SW 1271 (cell line): ENCODE data around the gene RGS3.
A peak's percentile ranks its signal among the peaks of the same experiment; 100 is the strongest.
"Not testable (repeated sequence)": the region's sequence is repeated elsewhere in the genome, so short reads cannot be mapped to it uniquely, and the experiment has no call there.

ENCODE experiments used
- DNase-seq, 2 experiments: peaks; one replicate each; lab custom pipeline; 2025; lab: John Stamatoyannopoulos, UW

The RGS3 gene

GRCh38 chr9:113463418-113464285, at the start of gene RGS3:
TSS of gene RGS3 (plus strand) at chr9:113463727. CDS start at chr9:113463803, 76 bp downstream.
- no peak for DNase-seq

DNA sequence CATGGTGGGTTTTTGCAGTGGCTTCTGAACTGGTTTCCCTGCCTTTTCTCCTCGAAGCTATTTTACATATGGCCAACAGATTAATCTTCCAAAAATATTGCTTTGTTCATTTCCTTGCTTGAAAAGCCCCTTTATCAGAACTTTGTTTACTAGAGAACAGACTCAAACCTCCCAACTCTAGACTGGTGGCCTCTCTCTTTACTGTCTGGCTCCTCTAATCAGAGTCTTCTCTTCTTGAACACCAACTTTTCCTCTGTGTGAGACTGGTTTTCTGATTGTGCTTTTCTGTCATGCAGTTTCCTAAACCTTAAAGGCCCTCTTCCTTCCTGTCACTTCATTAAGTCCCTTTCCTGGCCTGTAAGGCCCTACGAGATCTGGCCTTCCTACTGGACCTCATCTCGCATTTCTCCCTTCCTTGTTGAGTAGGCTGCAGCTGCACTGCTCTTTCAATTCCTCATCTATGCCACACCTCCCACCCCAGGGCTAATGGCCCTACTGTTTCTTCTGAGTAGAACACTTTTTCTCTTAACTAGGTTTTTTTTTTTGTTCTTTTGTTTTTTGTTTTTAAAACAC, 47.3 kb upstream of the RGS3 start:
- no peak for DNase-seq

GRCh38 chr9:113417370-113417769, 46.2 kb upstream of the RGS3 start:
- no peak for DNase-seq

DNA sequence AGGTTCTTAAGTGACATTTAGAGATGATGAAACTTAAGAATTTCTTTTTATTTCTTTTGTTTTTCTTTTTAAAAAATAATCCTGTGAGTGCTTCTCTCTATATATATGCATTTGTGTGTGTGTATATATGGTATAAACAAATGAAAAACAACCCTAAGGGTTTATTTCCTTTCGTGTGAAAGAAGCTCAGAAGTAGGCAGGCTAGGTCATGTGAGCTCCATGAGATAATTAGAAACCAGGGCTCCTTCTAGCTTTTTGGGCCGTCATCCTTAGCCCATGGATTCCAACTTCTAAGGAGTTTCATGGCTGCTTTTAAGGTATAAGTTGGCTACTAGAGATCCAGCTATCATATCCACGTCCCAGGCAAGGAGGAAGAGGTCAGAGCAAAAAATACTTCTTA, 41.8 kb upstream of the RGS3 start:
- no peak for DNase-seq

- no peak for DNase-seq
Measured at GRCh38 chr9:113425072-113425471, 38.5 kb upstream of the RGS3 start.

- DNase-seq: no peak
Measured at GRCh38 chr9:113426701-113427100, 36.8 kb upstream of the RGS3 start.

GRCh38 chr9:113427629-113428028, 35.9 kb upstream of the RGS3 start:
- no peak for DNase-seq

DNA sequence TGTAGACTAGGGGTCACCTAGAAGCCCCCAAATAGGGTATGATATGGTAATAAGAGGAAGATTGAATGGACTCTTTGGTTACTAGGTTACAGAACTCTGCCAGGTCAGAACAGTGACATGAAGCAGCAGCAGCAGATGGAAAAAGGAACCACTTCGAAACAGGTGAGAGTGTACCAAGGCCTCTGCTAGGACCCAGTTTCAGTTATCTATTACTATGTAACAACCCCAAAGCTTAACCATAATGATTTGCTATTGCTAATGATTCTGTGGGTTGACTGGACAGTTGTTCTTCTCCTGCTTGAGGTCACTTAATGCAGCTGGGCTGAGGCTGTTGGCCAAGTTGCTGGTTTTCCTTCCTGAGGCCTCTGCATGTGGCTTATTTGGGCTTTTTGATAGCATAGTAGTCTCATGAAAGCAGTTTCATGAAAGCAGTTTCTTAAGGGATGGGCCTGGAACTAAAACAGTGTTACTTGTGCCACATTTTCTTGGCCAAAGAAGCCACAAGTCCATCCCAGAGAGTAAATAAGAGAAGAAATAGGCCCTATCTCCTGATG, 35.4 kb upstream of the RGS3 start:
- DNase-seq: no peak

DNA sequence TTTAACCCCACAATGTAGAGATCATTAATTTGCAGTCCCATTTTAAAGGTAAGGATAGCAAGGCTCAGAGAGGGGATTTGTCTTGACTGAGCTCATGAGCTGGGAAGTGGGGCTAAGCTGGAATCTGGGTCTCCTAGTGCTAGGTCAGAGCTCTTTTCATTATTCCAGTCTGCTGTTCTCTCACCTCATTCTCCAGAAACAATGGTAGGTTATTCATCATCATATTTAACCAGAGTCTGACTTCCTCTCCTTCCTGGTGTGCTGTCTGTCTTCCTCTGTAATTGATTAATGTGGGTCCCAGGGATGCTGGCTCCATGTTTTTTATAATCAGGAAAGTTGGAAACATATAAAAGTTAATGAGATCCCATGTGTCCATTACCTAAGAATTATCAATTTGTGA, 32.3 kb upstream of the RGS3 start:
- DNase-seq: no peak

DNA sequence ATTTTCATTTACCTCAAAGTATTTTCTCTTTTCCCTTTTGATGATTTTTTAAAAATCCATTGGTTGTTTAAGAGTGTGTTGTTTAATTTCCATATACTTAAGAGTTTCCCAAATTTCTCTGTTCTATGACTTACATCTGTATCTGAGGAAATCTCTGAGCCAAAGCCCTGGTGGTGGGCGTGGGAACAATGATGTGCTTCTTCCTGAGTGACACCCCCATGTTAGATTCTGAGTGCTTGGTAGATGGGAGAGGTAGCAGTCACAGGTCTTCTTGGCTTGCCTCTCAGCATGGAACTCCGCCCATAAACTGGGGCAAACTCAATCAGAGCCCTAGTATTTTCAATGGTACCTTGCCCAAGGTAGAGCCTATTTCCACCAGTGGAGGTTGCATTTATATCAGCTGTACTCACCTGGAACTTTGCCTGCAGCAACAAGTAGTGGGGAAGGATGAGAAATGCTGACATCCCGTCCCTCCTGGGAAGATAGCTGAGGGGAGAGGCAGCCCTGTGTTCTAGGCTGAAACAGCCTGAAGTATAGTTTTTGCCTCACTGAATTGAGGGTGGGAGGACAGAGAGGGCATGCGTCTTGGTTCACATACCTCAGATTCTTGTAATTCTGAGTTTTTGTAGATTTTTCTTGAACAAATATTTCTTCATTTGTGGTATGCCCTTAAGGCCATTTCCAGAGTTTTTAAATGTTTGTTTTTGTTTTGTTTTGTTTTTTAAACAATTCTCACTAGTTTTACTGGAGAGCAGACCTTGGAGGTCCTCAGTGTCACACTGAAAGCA, 26.6 kb upstream of the RGS3 start:
- DNase-seq: no peak

DNA sequence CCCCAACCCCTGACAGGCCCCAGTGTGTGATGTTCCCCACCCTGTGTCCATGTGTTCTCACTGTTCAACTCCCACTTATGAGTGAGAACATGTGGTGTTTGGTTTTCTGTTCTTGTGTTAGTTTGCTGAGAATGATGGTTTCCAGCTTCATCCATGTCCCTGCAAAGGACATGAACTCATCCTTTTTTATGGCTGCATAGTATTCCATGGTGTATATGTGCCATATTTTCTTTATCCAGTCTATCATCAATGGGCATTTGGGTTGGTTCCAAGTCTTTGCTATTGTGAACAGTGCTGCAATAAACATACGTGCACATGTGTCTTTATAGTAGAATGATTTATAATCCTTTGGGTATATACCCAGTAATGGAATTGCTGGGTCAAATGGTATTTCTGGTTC, 25.8 kb upstream of the RGS3 start:
- DNase-seq: not testable (repeated sequence)

GRCh38 chr9:113444736-113445135, 18.8 kb upstream of the RGS3 start:
- DNase-seq: no peak

DNA sequence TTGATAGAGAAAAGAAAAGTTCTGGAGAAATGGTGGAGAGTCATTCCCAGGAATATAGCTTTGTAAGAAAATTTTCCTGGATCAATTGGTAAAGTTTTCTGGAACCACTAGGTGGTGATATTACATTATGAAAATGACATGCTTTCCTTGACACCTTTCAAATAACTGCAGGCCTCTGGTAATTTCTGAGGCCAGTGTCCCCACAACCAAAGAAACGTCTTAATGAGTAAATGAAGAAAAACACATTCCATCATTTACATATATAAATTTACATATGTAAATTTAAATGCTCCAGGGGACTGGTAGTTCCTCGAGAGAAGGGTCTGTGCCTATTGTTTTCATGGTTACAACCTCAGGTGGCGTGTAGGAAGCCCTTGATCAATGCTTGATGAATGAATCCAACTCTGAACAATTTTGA, 17.2 kb upstream of the RGS3 start:
- DNase-seq: peak in 1 of 2 experiments; percentile 54

DNA sequence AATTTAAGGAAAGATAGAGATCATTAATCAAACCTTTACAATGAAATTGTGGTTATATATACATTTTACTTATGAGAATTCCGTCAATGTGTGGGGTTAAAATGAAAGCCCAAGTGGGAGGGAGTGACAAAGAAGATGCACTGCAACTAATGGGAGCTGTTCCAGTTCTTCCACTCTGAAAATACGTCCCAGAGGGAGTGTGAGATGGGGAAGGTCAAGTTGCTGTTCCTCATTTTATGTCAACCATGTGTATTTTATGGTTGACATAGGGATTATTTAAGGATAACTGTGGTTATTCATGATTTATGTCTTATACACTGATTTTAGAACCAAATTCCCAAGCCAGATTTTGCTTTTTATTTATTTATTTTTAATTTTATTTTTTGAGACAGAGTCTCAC, 14.2 kb upstream of the RGS3 start:
- no peak for DNase-seq

- no peak for DNase-seq
Measured at GRCh38 chr9:113452113-113452605, 11.4 kb upstream of the RGS3 start.

GRCh38 chr9:113454914-113455761, 8.4 kb upstream of the RGS3 start:
- peak in 1 of 2 experiments; percentile 25 for DNase-seq

- peak in 1 of 2 experiments; percentile 7 for DNase-seq
Measured at GRCh38 chr9:113456235-113456634, 7.3 kb upstream of the RGS3 start.

DNA sequence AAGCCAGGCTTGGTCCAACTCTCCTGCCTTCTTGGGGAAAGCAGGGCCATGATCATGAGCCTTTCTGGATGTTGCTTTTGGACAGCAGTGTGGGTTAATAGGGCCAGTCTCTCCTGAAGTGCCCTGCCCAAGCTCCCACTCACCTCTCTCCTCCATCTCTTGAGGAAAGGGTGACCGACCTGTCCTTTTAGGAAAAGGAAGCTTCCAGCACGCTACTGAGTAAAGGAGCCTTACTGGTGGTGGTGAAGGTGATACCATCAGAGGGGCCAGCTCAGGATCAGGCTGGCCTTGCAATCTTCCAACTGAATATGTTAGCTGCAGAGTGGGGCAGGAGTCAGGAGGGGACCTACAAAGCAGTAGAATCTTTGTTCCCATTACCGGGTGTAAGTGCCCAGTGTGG, 2.2 kb upstream of the RGS3 start:
- no peak for DNase-seq

DNA sequence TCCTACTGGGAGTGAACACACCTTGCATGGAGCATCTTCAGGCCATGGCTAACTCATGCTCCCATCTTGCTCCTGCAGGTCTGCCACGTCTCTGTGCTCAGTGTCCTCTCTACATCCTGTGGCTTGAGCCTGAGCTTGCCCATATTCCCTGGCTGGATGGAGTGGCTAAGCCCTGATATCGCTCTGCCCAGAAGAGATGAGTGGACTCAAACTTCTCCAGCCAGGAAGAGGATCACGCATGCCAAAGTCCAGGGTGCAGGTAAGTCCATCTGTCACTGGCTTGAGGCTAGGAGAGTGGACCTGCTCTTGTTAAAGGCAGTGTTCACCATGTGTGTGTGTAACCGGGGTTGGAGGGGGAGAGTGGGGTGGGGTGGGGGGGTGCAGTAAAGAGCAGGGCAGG, 1.6 kb upstream of the RGS3 start:
- no peak for DNase-seq

- no peak for DNase-seq
Measured at GRCh38 chr9:113462781-113463286, 693 bp upstream of the RGS3 start.

DNA sequence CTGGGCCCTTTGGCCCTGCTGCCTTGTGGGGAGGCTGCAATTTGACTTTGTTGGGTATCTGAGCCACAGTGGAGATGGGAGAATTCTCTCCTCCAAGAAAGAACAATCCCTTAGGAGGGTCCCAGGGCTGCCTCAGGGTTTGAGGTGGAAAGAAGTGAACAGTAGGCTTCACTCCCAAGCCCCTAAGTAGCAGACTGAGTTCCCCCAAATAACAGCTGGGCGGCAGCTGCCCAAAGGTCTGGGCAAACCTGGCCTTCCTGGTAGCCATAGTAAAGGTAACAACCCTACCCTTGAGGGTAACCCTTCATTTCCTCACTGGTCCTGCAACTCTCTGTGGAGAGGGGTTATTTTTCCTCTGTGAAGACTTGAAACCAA, 746 bp downstream of the RGS3 start:
- no peak for DNase-seq
